Spinal cord (tissue), 10 donors: ENCODE data around the gene GDF15. TPM values are rescaled to one million over a fixed set of nuclear protein-coding genes. Genes with fewer than 3 reads are reported as not detected.

Experiments used
- DNase-seq, 6 donors: peaks; one replicate each; pipeline versions ENCODE4 v3.0.0 to v3.0.0-alpha.2; 2013 to 2015; ENCODE audit warnings: low spot score in 6 of 6, low read depth in 4 of 6
- H3K27ac ChIP-seq: one replicate; pipeline ENCODE4 v1.5.1; 2013; ENCODE audit warnings: low read depth, low read length, control low read depth
- H3K27me3 ChIP-seq: one replicate; pipeline ENCODE4 v1.6.1; 2013; ENCODE audit warnings: low read length; ENCODE audit not compliant: control insufficient read depth, insufficient read depth
- H3K36me3 ChIP-seq: one replicate; pipeline ENCODE4 v1.6.1; 2013; ENCODE audit warnings: low read length; ENCODE audit not compliant: control insufficient read depth, insufficient read depth
- H3K4me1 ChIP-seq: one replicate; pipeline ENCODE4 v1.6.1; 2013; ENCODE audit warnings: low read length; ENCODE audit not compliant: control insufficient read depth, insufficient read depth
- H3K4me3 ChIP-seq: one replicate; pipeline ENCODE4 v1.5.1; 2013; ENCODE audit warnings: low read depth, low read length, control low read depth
- H3K9me3 ChIP-seq: one replicate; pipeline ENCODE4 v1.6.1; 2013; ENCODE audit warnings: low read length; ENCODE audit not compliant: control insufficient read depth, insufficient read depth
- WGBS: methylation state at CpG from one replicate; pipeline ENCODE4 v1.1.5; 2013; ENCODE audit warnings: missing lambda C conversion rate; ENCODE audit not compliant: insufficient coverage; 5-methylcytosine and 5-hydroxymethylcytosine counted together
- polyA plus RNA-seq, 2 donors: library from polyadenylated mRNA; unstranded; fragments of 120-200 nt; gene quantifications; one replicate each; pipeline ENCODE4 v1.2.1, GENCODE V29; 2013; ENCODE audit not compliant: insufficient read length in 2 of 2
- total RNA-seq, 2 donors: library from RNA; depleted of rRNA in 1 of 2; stranded (reverse); fragments of 120-200 nt in 1 of 2; fragments of >200 nt in 1 of 2; gene quantifications; one replicate each; pipeline versions ENCODE4 v1.2.3 to v1.2.4, GENCODE V29; 2013 to 2014
- donor health status: healthy.

Gene GDF15
- total and polyA plus RNA-seq, 4 donors, result 0.89 to 4.2 (median 2.0) TPM

DNA sequence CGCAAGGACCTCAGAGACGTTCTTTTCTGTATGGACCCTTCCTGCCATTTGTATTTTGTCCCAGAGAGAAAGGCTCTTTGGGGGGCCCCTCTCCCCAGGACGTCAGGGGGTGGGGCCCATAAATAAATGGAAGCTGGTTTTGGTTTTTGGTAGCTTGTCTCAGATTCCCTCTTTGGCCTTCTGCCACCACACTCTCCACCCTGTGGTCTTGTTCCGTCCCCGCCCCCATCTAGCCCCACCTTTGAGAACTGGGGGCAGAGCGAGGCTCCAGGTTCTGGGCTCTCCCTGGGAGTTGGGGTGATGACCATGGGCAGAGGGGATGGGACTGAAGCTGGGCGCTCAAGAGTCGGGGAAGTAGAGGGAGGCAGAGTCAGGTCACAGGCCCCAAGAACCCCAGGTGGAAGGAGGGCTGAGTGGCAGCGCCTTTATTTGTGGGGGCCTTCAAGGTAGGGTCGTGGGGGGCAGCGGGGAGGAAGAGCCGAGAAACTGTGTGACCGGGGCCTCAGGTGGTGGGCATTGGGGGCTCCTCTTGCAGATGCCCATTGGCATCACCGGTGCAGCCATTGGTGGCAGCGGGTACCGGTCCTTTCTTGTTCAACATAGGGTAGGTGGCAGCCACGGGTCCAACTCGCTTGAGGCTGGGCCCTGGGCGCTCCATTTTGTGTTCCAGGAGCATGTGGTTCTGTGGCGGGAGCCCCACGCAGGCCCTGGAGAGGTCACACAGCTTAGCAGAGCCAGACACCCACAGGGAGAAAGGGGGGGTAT lies 48.6 kb downstream of the GDF15 start:
- WGBS, result 86% methylated on average over 13 of the region's 21 CpGs
- Histone ChIP-seq H3K4me1 (peaks cover 76% of the 10 kb centered on the region), H3K36me3 (peaks cover 62% of the 10 kb centered on the region), H3K4me3 (no peak overlapping the region), H3K9me3 (no peaks in the 10 kb centered on the region), H3K27ac (peak overlapping the region; percentile 40), H3K27me3 (no peaks in the 10 kb centered on the region)
- no peak for DNase-seq

DNA sequence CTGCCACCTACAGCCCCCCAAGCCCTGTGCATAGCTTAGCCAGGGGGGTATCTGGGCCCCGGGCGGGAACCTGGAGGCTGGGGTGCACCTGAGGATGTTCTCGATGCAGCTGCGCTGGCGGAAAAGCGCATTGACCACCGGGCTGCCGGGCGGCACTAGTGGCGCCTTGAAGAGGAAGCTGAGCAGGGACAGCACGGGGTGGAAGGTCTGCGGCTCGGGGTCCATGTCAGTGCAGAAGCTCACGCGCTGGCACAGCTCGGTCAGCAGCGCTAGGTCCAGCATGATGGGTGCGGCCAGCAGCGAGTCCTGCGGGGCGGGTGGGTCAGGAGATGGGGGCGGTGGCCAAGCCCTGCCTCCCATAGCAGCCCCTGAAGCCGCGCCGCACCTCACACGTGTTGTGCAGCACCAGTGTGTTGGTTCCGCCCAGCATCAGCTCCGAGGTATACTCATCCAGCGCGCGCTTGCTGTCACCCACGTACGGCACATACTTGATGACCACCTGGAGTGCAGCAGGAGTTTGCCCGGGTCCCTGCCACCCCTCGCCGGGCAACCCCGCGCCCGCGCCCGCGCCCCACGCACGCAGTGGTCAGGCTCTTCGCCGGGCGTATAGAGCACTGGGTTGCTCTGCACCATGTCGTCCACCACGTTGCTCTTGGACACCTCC lies 49.4 kb downstream of the GDF15 start:
- Histone ChIP-seq H3K27me3 (no peaks in the 10 kb centered on the region), H3K9me3 (no peaks in the 10 kb centered on the region), H3K4me3 (no peak overlapping the region), H3K4me1 (peaks cover 69% of the 10 kb centered on the region), H3K36me3 (peaks cover 55% of the 10 kb centered on the region), H3K27ac (no peak overlapping the region)
- WGBS, result 92% methylated on average over 47 of the region's 49 CpGs
- no peak for DNase-seq

DNA sequence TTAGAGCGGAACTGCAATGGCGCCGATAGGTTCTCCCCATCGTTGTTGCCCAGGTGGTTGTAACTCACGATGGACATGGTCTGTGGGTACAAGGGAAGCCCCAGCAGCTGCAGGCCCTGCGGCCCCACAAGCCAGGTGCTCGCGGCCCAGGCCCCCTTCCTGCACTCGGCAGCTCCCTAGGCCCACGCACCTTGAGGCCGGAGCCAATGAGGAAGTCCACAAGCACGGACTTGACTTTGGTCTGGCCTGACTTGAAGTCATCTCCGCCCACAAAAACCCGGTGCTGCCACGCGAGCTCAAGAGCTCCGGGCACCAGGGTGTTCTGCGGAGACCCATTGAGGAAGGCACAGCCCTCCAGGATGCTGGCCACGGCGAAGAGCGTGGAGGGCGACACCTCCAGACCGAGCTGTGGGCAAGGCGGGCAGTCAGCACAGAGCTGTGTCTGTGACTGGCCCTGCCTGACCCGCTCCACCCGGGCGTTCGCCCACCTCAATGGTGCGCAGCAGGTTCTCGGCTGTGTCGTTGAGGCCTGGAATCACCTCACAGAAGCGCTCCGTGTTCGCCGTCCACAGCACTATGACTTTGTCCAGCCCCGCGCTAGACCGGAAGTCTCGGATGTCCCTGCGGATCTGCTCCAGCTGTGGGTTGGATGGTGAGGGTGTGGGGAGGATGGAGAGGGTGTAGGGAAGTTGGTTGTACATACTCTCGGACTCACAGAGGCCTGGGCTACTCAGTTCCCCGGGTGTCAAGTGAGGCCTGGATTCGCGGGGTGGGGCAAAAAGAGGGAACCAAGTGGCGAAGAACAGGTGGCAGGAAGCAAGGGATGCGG lies 50.1 kb downstream of the GDF15 start:
- H3K9me3 ChIP-seq, result no peaks in the 10 kb centered on the region
- peaks cover 61% of the 10 kb centered on the region for H3K4me1 ChIP-seq
- H3K4me3 ChIP-seq, result no peak overlapping the region
- 85% methylated on average over 41 of the region's 46 CpGs for WGBS
- H3K27me3 ChIP-seq, result no peaks in the 10 kb centered on the region
- H3K36me3 ChIP-seq, result peaks cover 55% of the 10 kb centered on the region
- H3K27ac ChIP-seq, result no peak overlapping the region
- DNase-seq, result no peak

DNA sequence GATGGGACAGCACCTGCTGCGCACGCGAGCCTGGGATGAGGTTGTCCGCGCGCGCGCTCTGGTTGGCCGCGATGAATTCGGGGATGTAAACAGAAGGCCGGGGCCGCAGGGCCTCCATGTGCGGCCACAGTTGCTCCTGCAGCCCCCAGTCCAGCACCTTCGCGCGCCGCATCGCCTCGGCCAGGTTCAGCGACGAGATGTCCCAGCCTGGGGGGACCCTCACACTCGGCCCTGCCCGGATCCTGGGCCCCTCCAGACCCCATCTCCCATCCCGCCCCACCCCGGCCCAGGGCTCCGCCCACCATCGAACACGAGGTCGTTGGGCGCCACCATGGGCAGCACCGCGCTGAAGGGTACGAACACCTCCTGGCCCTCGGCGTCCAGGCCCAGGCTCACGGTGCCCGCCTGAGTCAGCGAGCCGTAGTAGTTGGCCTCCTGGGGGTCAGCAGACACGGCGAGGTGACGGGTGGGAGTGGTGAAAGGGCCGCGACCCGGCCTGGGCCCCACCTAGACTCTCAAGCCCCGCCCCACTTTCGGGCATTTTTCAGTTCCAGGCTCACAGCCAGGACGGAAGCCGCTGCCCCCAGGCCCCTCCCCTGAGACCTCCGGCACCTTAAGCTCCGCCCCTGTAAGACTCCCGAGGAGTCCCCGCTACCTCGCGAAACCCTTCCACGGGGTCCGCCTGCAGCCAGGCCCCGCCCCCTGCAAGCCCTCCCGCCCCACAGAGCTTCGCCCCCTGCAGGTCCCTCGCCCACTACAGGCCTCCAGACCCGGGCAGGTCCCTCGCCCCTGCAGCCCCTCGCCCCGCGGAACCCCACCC lies 50.9 kb downstream of the GDF15 start:
- Histone ChIP-seq H3K4me3 (peak overlapping the region; percentile 68), H3K27me3 (no peaks in the 10 kb centered on the region), H3K4me1 (peaks cover 54% of the 10 kb centered on the region), H3K27ac (peak overlapping the region; percentile 2), H3K9me3 (no peaks in the 10 kb centered on the region), H3K36me3 (peaks cover 56% of the 10 kb centered on the region)
- 19% methylated on average over 59 of the region's 67 CpGs for WGBS
- DNase-seq, result peak in 2 of 6 donors; percentile 88 to 91

DNA sequence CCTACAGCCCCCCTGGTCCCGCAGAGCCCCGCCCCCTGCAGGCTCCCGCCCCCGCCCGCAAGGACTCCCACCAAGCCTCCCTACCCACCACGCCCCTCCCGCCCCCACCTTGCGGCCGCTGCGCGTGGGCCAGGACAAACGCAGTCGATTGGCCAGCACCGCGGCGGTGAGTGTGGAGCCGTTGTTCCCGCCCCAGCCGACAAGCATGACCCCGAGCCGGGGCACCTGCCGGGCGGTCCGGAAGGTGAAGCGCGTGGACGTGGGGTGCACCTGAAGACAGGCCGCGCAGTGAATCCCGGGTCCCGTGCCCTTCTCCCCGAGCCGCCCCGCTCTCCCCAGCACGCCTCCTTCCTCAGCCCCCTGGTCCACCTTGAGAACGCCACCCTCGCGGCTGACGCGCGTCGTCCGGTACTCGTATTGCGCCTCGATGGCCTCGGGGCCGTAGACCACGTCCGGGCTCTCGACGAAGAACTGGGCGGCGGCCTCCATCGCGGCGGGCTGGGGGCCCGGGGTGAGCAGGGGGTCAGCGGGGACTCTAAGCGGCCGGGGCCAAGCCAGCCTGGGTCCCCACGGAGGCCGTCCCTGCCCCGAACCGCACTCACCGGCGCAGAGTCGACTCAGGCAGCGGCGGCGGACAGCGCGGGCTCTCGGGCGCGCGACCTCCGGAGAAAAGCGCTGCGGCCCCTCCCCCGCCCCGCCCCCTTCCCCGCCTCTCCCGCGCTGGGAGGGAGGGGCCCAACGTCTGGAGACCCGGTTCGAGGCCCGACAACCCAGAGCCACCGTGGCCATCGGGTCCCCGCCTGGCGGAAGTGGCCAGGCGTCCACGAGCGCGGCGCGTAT lies 51.8 kb downstream of the GDF15 start, which contains the start of gene ISYNA1:
Gene ISYNA1, minus strand, starts transcription at position 643 of the 840 bp plus-strand sequence. Its CDS starts 154 bp downstream, at position 489.
- H3K36me3 ChIP-seq, result peaks cover 56% of the 10 kb centered on the region
- no peaks in the 10 kb centered on the region for H3K27me3 ChIP-seq
- no peaks in the 10 kb centered on the region for H3K9me3 ChIP-seq
- peaks cover 48% of the 10 kb centered on the region for H3K4me1 ChIP-seq
- under 1% methylated on average over 91 of the region's 99 CpGs for WGBS
- peak within 1 kb of the TSS; percentile 71 for H3K27ac ChIP-seq
- peak in 2 of 6 donors; percentile 84 to 86 for DNase-seq
- H3K4me3 ChIP-seq, result peak within 1 kb of the TSS; percentile 68

DNA sequence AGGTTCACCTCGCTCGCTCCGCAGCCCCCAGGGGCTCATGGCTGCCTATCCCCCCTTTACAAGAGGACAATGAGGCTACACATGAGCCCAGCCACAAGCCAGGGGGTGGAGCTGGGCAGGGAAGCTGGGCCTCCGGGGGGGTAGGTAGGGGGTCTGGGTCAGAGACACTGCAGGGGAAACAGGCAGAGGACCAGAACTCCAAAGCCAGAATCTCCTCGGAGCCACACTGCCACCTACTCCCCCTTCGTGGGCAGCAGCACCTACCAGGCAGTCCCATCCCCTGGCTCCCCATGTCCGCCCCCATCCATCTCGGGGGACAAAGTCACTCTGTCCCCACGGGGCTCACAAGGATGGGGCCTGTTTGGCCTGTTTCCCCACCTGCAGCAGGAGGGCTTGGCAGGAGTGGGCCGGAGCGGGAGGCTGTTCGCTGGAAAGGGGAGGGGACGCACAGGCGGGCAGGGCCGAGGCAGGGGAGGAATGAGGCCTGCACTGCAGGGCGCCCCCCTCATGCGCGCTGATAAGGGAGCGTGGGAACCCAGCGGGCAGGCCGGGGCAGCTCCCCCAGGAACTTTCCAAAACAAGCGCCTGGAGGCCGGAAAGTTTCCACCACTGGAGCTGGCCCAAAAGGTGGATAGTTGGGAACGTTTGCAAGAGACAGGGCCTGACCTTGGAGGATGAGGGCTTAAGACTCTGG lies 52.5 kb downstream of the GDF15 start:
- peak in 1 of 6 donors; percentile 62 for DNase-seq
- no peaks in the 10 kb centered on the region for H3K9me3 ChIP-seq
- H3K4me1 ChIP-seq, result peaks cover 41% of the 10 kb centered on the region
- peak overlapping the region; percentile 67 for H3K27ac ChIP-seq
- peak overlapping the region; percentile 46 for H3K4me3 ChIP-seq
- H3K27me3 ChIP-seq, result no peaks in the 10 kb centered on the region
- peaks cover 58% of the 10 kb centered on the region for H3K36me3 ChIP-seq
- WGBS, result 24% methylated on average over 22 of the region's 24 CpGs
